ENCODE results near the gene TBC1D3G.
"Not testable (repeated sequence)": the region's sequence is repeated elsewhere in the genome, so short reads cannot be mapped to it uniquely, and the experiment has no call there.

The TBC1D3G gene

DNA sequence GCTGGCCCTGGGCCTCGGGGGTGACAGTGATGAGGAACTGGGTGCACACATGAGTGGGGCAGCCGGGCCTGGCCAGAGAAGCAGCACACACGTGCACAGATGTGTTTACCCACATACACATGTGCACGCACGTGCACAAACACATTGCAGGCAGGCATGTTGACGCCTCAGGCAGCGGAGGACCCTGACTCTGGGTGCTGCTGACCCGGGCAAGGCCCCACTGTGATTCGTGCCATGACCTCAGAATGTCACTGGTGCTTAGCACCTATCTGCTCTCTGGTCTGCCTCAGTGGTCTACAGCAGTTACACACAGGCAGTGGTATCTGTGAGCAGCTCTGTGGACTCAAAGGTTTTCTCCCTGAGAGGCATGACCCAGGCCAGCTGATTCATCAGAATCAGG, at the start of gene TBC1D3G:
Gene TBC1D3G (plus strand): TSS at position 301 of the 400 bp plus-strand sequence. CDS start 1,528 bp downstream, outside the sequence.
- DNase-seq: not testable (repeated sequence)

DNA sequence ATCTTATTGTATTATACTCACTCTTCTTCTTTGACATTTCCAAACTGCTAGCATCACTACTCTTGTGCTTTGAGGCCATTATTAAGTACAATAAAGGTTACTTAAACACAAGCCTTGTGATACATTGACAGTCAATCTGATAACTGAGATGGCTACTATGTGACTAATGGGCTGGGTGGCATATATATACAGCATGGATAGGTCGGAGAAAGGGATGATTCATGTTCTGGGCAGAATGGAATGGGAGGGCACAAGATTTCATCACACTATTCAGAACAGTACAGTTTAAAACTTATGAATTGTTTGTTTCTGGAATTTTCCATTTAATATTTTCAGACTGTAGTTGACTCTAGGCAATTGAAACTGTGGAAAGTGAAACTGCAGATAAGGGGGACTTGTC, 40.4 kb upstream of the TBC1D3G start:
- not testable (repeated sequence) for DNase-seq

DNA sequence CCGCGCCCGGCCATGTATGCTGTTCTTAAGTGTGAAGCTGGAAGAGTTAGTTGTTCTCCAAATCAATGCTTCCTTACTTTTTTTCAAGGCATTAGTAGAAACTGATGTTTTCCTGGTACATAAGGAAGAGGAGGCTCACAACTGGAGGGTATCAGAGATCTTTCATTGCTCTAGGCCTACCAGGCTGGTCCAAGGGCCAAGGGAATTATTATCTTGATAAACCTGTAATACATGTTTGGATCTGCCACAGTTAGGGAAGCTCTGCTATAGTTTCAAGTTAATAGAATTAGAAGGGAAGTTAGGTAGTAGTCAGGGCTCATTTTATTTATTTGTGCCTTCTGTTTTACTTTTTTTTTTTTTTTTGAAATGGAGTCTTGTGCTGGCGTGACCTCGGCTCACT, 39.5 kb upstream of the TBC1D3G start:
- DNase-seq: not testable (repeated sequence)

DNA sequence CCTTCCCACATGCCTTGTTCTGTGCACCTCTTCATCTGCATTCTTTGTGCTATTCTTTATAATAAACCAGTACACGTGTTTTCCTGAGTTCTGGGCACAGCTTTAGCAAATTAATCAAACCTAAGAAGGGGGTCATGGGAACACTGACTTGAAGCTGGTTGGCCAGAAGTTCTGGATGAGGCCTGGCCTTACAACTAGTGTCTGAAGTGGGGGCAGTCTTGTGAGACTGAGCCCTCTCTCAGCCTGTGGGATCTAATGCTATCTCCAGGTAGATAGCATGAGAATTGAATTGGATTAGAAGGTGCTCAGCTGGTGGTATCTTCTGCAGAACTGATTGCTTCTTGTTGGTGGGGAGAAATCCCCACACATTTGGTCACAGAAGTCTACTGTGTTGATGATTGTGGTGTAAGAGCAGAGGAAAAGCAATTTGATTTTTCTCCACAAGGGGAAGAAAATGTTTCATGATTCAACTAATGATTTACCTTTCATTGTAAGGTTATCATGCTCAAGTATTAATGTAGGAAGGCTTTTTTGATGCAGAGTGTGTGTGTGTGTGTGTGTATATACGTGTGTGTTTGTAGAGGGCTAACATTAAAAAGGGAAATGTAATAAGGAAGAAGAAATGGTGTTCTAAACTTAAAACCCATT, 33.6 kb upstream of the TBC1D3G start:
- DNase-seq: not testable (repeated sequence)

DNA sequence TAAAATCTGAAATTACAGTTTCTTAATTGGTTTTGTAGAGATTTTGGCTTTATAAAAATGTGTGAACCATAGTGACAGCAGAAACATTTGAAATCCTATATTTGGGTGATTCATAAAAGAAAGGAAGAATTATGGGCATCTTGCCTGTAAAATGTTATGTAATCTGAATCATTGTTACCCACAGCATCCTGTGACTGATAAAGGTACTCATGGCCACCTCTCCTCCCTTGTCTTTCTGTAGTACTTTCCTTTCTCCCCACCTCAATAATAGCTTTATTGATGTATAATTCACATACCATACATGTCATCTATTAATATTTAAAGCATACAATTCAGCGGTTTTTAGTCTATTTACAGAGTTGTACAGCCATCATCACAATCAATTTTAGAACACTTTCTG, 28.5 kb upstream of the TBC1D3G start:
- DNase-seq: not testable (repeated sequence)

DNA sequence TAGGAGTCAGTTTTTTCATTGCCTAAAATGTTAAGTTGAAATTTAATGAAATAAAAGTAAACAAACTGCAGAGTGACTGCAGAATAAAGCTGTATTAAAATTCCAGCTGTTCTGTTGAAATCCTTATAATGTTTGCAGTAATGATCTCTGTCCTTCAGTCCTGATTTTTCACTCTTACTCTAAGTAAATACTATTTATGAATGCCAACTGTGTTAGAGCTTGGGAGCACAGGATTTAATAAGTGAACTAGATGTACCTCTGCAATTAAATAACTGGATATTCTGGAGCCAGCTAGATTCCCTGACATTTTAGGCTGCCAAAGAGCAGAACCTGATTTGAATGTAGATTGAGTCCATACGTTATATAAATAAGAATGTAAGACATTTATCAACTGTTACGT, 7.9 kb upstream of the TBC1D3G start:
- not testable (repeated sequence) for DNase-seq

DNA sequence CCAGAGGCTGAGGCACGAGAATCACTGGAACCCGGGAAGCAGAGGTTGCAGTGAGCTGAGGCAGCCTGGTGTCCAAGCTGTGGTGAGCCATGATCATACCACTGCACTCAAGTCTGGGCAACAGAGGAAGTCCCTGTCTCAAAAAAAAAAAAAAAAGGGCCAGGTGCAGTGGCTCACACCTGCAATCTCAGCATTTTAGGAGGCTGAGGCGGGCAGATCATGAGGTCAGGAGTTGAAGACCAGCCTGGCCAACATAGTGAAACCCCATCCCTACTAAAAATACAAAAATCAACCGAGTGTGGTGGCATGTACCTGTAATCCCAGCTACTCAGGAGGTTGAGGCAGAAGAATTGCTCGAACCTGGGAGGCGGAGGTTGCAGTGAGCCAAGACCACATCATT, 38.8 kb downstream of the TBC1D3G start:
- DNase-seq: not testable (repeated sequence)

DNA sequence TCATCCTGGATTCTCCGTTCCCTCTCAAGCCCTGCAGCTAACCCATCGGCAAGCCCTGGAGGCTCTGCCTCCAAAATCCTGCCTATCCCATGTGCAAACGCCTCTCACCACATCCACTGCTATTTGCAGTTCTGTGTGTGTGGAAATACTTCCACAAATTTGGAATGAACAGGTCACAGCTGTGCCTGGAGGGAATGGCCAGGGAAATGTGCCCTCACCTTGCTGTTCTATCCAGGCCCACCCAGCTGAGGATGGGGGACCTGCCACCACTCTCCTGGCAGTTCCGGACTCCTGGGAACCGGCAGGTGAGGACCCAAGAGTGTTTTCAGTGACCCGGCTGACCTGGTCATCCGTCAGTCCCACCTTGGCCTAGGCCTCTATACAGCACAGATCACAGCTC, 52.3 kb downstream of the TBC1D3G start:
- not testable (repeated sequence) for DNase-seq

Data from nucleus accumbens (tissue), 56 donors.